Panc1 (cell line): ENCODE results near the gene PPP2R3B.

ENCODE experiments used
- CTCF ChIP-seq: fragments of 450-650 bp; IDR thresholded peaks from 2 replicates; pipeline ENCODE4 v1.5.1; 2017; ENCODE audit warnings: mild to moderate bottlenecking
- POLR2AphosphoS5 ChIP-seq: IDR thresholded peaks from 2 replicates; pipeline ENCODE4 v1.6.1; 2012; ENCODE audit warnings: mild to moderate bottlenecking, low read depth, low read length, moderate library complexity
- SIN3A ChIP-seq: IDR thresholded peaks from 2 replicates; pipeline ENCODE4 v1.6.1; 2012; ENCODE audit warnings: low read depth, mild to moderate bottlenecking, low read length, moderate library complexity, borderline replicate concordance; ENCODE audit not compliant: insufficient read depth

DNA sequence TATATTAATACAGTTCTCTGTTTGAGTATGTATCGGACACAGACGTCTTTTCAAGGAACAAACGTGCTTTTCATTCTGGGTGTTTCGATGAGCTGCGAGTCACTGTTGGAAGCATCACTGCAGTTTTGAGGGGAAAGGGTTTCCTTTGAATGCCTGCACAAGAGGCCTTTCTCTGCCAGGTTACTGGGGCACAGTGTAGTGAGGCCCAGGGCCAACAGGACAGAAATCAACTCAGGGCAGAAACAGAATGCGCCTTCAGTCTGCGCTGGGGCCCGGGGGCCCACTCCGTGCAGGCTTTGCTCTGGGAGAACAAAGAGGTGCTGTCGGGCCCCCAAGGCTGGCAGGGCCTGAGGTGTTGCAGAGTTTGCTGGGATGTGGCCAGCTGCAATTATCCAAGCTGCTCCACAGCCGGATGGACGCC, 2.3 kb upstream of the PPP2R3B start:
- TF ChIP-seq CTCF (no peak), POLR2AphosphoS5 (no peak), SIN3A (no peak)
